Stimulated activated CD4-positive, alpha-beta T cell treated with anti-CD3 and anti-CD28 coated beads, Interleukin-2, amount 100 ng/mL, for 24 hours (primary cell): Measurements from ENCODE around the gene DNAAF3.

Experiments
- DNase-seq, 2 donors: peaks; one replicate each; pipeline ENCODE4 v3.0.0-alpha.2; 2020

Gene DNAAF3

GRCh38 chr19:55115446-55116065, 50.9 kb downstream of the DNAAF3 start:
- peak in 1 of 2 donors; percentile 53 for DNase-seq

- DNase-seq = no peak
Measured at GRCh38 chr19:55114566-55115145, 51.8 kb downstream of the DNAAF3 start.

- DNase-seq = no peak
Measured at GRCh38 chr19:55113570-55114039, 52.8 kb downstream of the DNAAF3 start.

DNA sequence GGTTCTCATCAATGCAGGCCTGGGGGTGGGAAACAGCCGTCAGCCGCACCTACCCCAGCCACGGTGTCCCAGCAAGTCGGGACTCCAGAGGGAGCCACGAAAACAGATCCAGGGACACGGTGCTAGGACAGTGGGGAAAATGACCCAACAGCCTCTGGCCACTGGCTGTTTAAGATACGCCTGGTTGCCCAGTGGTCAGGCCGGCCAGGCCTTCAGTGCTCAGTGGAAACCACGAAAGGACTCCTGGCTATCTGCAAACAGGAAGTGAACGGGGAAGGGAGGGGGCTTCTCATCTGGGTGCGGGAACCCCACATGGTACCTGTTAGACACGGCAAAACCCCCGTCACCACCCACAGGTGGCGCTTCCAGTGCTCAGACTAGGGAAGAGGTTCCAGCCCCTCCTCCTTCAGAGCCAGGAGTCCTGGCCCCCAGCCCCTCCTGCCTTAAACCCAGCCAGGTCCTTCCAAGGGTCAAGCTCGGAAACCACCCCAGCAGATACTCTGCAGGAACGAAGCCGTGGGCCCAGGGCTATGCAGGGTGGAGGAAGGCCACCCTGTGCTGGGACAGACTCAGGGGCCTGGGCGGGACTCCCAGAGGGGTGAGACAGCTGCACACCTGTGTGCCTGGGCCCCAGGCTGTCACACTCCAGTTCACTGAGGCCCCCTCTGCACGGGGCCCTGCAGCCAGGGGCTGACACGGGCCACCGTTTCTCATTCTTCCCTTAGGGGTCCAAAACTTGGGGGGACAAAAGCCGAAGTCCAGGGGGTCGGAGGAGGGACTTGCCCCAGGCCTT, 53.4 kb downstream of the DNAAF3 start:
- no peak for DNase-seq

DNA sequence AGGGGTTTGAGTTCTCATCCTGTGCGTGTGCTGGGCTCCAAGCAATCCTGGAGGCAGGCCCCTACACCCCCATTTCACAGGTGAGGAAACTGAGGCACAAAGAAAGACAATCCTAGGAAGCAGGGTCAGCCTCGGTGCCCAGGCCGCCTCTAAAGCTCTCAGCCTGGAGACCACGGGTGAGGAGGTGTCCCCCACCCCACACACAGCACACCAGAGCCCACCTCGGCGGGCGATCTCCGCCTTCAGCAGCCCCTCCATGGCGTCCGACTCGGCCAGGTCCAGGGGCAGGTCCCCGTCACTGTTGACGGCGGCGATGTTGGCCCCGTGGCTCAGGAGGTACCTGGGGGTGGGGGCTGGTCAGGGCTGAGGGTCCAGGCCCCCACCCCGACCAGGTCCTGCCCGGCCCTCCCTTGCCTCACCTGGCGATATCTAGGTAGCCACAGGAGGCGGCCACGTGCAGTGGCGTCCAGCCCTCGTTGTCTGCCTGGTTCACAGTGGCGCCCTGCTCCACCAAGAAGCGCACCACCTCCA, 54.1 kb downstream of the DNAAF3 start:
- no peak for DNase-seq

- DNase-seq = no peak
Measured at GRCh38 chr19:55111238-55111831, 55.1 kb downstream of the DNAAF3 start.

DNA sequence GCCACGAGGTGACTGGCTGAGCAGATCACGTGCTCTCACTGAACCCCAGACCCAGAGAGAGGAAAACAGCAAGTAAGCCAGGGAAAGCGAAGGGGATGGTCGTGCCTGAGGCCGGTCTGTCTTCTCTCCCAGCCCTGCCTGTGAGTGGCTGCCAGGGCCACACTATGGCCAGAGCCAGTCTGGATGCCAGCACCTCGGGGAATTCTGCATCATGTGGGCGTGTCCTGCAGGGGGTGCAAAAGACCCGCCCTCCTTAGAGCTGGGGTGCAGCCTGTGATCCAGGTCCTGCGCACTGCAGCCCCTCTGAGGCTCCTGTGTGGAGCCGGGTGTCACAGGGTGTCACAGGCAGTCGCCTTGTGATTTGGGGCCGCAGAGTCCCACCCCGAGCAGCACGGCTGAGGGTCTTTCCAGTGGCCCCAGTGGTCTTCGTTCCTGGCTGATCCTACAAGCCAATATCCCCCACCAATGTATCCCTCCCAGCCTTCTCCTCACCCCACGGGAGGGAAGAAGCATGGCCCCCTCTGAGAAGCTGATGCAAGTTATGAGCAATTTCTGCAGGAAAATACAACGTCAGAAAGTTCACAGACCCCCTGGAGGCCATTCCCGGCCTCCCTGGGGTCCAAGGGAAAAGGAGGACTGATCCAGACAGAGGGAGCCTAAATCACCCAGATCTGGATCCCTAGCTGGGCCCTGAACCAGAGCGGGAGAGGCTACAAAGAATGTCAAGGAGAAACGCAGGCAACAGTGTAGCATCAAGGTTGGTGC, 56.7 kb downstream of the DNAAF3 start:
- DNase-seq = no peak
